GM18511 (cell line): ENCODE measurements around the gene OSBPL3.
A peak's percentile ranks its signal among the peaks of the same experiment; 100 is the strongest.

Source experiments
- ATAC-seq: cut with Tn5 transposase; IDR thresholded peaks from one replicate; pipeline ENCODE4 v1.9.1; 2021; ENCODE audit warnings: mild to moderate bottlenecking, moderate library complexity; ENCODE audit not compliant: unreplicated experiment

Gene OSBPL3

DNA sequence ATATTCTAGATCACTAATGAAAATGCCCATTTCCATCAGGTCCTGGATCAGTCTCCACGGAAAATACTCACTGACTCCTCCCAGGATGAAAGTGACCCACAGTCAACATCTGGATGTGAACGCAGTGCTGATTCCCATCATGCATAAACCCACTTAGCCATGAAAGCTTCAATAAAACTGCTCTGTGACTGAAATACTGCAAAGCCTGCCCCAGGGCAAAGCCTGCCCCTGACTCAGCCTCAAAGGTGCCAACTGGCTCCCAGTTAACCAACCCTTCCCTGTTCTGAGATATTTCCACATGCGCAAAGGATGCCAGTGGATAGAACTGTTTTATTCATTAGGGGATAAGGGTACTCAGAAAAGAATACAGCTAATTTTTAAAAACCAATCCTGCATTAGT is 24.0 kb downstream of the OSBPL3 start:
- no peak for ATAC-seq

DNA sequence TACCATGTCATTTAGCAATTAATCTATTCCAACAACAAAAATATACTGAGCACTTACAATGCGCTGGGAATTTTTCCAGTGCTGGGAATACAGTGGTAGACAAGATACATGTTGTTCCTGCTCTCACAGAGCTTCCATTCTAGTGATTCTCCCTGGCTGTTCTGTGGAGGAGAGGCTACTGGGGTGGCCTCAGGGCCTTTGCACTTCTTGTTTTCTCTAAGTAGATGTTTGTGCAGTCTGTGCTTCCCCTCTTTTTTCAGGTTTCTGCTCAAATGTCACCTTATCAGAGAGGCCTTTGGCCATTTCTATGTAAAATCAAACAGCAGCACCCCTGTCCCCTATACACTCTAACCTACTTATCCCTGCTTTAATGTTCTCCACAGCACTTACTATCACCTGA is 24.7 kb downstream of the OSBPL3 start:
- no peak for ATAC-seq

GRCh38 chr7:24952464-24952863 is 27.5 kb downstream of the OSBPL3 start:
- no peak for ATAC-seq

DNA sequence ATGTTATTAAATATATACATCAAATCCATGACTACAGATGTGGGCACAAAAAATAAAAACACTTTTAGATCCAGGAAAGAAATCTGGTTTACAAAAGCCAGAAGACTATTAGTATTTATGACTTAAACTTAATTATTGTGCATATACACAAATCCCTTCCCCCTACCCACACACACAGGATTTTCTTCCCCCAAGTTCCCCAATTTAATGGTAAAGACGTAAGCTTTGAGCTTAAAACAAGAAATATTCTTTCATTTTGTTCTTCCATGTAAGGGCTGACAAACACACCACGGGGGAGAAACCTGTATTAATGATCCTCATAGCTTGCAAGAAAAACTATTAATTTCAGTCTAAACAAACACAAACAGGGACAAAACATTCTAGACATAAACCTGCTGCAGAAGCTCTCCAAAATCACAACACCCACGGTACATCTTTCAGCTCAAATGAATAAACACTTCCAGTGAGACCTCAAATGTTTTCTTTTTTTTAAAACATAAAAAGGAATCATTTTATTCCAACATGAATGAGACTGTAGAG is 28.5 kb downstream of the OSBPL3 start:
- no peak for ATAC-seq

DNA sequence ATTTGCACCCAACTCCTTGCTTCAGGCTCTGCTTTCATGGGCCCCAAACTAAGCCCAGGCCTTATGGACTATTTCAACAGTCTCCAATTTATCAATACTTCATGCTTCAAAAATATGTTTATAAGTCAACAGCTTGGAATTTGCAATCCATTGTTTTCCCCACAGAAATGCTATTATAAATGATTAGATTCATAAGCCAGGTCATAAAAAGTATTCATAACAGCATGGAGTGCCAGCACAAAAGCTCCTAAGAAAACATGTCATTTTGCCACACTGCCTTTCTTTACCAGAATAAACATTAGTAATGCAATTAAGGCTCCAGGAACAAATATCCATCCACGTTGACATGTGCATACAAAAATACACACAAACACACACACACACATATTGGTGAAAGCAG is 30.1 kb downstream of the OSBPL3 start:
- ATAC-seq: no peak

- ATAC-seq: no peak
Observed at GRCh38 chr7:24948739-24949138, 31.2 kb downstream of the OSBPL3 start.

DNA sequence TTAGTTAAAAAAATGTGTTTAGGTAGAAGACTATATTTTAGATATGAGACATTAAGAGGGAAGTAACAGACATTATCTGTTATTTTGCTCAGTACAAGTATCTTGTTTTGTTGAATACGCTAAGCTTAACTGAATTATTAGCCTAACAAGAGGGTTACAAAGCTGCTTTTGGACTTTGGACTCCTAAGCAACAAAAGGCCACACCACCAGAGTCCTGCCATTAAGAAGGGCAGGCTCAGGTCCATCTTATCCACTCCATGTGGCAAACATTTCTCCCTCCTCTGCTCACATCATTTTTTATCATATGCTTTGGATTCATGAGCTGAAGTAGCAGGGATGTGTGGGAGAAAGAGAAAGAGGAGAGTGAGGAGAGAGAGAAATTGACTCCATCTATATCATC is 33.5 kb downstream of the OSBPL3 start:
- no peak for ATAC-seq

DNA sequence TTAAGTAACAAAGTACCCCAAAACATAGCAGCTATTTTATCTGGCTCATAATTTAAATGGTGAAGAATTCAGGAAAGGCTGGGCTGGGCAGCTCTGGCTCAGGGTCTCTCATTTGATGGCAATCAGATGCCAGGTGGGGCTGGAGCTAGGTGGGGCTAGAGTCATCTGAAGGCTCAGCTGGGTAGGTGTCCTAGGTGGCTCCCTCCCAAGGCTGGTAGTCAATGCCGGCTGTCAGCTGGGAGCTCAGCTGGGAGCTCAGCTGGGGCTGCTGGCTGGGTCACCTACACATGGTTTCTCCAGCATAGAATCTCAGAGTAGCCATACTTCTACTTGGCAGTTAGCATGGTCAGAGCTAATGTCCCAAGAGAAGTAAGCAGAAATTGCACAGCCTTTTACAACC is 34.1 kb downstream of the OSBPL3 start:
- no peak for ATAC-seq

- ATAC-seq: no peak
Observed at GRCh38 chr7:24943096-24943948, 36.7 kb downstream of the OSBPL3 start.

- ATAC-seq: no peak
Observed at GRCh38 chr7:24942226-24942625, 37.8 kb downstream of the OSBPL3 start.

GRCh38 chr7:24939416-24939815 is 40.6 kb downstream of the OSBPL3 start:
- ATAC-seq: no peak

GRCh38 chr7:24936121-24936824 is 43.7 kb downstream of the OSBPL3 start:
- ATAC-seq: peak; percentile 79

- ATAC-seq: no peak
Observed at GRCh38 chr7:24933298-24933697, 46.7 kb downstream of the OSBPL3 start.

- no peak for ATAC-seq
Observed at GRCh38 chr7:24932815-24933214, 47.2 kb downstream of the OSBPL3 start.

DNA sequence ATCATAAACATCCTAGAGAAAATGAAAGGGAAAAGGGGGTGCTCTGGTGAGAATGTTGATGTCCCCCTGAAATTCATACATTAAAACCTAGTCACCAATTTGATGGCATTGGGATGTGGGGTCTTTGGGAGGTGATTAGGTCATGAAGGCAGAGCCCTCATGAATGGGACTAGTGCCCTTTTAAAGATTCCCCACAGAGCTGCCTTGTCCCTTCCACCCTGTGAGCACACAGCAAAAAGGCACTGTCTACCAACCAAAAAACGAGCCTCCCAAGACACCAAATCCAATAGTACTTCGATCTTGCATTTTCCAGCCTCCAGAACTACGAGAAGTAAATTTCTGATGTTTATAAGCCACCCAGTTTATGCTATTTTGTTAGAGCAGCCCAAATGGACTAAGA is 47.6 kb downstream of the OSBPL3 start:
- ATAC-seq: no peak

GRCh38 chr7:24931844-24932243 is 48.1 kb downstream of the OSBPL3 start:
- no peak for ATAC-seq

DNA sequence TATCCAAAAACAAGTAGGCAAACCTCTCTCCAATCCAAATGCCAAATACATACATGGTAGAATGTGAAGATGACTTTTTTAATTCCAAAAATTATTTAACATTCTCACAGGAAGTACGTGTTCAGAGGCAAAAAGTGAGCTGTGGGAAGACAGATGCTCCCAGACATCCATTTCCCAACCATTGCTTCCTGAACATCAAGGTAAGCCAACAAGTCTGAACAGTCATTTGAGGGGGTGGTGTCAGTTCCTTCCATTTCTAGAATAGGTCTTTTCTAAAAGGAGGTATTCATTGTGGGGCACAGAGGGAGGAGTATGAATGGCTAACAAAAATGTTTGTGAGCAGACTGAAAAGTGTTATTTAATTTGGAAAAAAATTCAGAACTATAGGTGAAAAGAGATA is 49.1 kb downstream of the OSBPL3 start:
- ATAC-seq: no peak

- no peak for ATAC-seq
Observed at GRCh38 chr7:24926623-24927524, 53.1 kb downstream of the OSBPL3 start.

DNA sequence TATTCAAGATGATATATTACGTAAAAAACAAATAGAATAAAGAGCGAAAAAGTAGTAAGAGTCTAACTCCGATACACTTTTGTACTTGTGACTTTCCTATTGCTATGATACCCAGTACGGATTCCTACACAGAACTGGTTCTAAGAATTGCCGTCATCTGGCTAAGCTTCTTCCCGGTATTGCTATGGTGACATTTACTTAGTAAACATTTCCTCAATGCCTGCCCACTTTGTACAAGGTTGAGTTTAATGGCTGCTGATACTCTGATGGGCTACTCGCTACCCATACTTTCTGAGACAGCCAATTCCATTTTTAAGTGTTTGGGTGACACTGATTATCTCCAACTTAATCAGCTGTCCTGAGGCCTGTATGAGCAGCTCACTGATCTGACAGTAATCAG is 55.6 kb downstream of the OSBPL3 start:
- ATAC-seq: no peak

GRCh38 chr7:24923172-24923865 is 56.7 kb downstream of the OSBPL3 start:
- no peak for ATAC-seq
